Left lung (tissue), 10 donors: Measurements from ENCODE around the gene PPP1R15A. TPM values are rescaled to one million over a fixed set of nuclear protein-coding genes. Genes with fewer than 3 reads are reported as not detected.
"Not testable (repeated sequence)": the region's sequence is repeated elsewhere in the genome, so short reads cannot be mapped to it uniquely, and the experiment has no call there.

ENCODE experiments used
- ATAC-seq: fragments of 200-7000 bp; cut with Tn5 transposase; one replicate; pipeline ENCODE4 v1.9.1; 2020; ENCODE audit warnings: moderate library complexity
- DNase-seq, 4 donors: peaks; one replicate each; pipeline ENCODE4 v3.0.0-alpha.2; 2013 to 2020
- H3K27ac ChIP-seq, 2 donors: fragments of 200-600 bp; sonication (generic) in 1 of 2; one replicate each; pipeline versions ENCODE4 v1.5.0 to v1.8.0; 2020 to 2021
- H3K27me3 ChIP-seq, 2 donors: fragments of 200-600 bp; sonication (generic) in 1 of 2; one replicate each; pipeline versions ENCODE4 v1.5.0 to v1.8.0; 2020 to 2021
- H3K36me3 ChIP-seq, 2 donors: fragments of 200-600 bp; sonication (generic) in 1 of 2; one replicate each; pipeline versions ENCODE4 v1.5.0 to v1.8.0; 2020 to 2021
- H3K4me1 ChIP-seq, 2 donors: fragments of 200-600 bp; one replicate each; pipeline ENCODE4 v1.8.0; 2021
- H3K4me3 ChIP-seq, 2 donors: fragments of 200-600 bp; sonication (generic) in 1 of 2; one replicate each; pipeline versions ENCODE4 v1.5.0 to v1.8.0; 2020 to 2021; ENCODE audit warnings: mild to moderate bottlenecking in 1 of 2
- H3K9me3 ChIP-seq, 2 donors: fragments of 200-600 bp; sonication (generic) in 1 of 2; one replicate each; pipeline versions ENCODE4 v1.5.0 to v1.8.0; 2020 to 2021
- CTCF ChIP-seq, 2 donors: fragments of 200-600 bp; sonication (generic) in 1 of 2; IDR thresholded peaks; one replicate each; pipeline versions ENCODE4 v1.5.0 to v1.8.0; 2021; ENCODE audit warnings: antibody characterized with exemption in 2 of 2
- intact Hi-C, 2 donors: fragments of 100-400 bp; cut with DNase I; formaldehyde crosslinking; loops; one replicate each; pipeline versions ENCODE4 v1.11.2 to v1.14.2; 2022
- polyA plus RNA-seq, 6 donors: library from polyadenylated mRNA; unstranded; fragments of 120-200 nt; gene quantifications; one replicate each; pipeline ENCODE4 v1.2.1, GENCODE V29; 2013; ENCODE audit not compliant: insufficient read length in 6 of 6
- total RNA-seq, 2 donors: library from RNA; stranded (reverse); fragmentation: NEBNext Ultra II Directional; extraction: Animal tissue kit (Norgen Biotek cat#: 25700); gene quantifications; one replicate each; pipeline ENCODE4 v1.2.1, GENCODE V29; 2021
- donor health status: DM: no; HTN: yes; CAD: no.
- donor health status: DM: no; HTN: no; CAD: no.

PPP1R15A gene
- total and polyA plus RNA-seq, 8 donors: 36.3 to 110 (median 67.6) TPM

DNA sequence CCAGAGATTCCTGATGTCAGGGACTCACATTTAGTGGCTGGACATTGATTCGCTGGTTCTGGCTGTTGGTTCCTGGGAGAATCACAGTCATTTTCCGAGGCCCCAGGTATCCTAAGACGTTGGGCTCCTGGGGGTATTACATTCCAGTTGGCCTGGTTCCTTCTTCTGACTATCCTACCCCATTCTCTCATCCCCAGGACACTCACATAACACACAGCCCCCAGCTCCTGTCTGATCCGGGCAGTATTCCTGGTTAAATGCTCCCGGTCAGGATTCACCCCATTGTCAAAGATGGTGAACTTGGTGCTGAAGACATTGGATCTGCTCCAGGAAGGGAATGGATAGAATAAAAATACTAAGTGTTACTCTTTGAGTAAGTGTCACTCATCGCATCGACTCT lies 11.5 kb downstream of the PPP1R15A start:
- H3K4me1 ChIP-seq: peaks cover 0 to 18% of the 10 kb centered on the region in 2 donors
- no peak for ATAC-seq

DNA sequence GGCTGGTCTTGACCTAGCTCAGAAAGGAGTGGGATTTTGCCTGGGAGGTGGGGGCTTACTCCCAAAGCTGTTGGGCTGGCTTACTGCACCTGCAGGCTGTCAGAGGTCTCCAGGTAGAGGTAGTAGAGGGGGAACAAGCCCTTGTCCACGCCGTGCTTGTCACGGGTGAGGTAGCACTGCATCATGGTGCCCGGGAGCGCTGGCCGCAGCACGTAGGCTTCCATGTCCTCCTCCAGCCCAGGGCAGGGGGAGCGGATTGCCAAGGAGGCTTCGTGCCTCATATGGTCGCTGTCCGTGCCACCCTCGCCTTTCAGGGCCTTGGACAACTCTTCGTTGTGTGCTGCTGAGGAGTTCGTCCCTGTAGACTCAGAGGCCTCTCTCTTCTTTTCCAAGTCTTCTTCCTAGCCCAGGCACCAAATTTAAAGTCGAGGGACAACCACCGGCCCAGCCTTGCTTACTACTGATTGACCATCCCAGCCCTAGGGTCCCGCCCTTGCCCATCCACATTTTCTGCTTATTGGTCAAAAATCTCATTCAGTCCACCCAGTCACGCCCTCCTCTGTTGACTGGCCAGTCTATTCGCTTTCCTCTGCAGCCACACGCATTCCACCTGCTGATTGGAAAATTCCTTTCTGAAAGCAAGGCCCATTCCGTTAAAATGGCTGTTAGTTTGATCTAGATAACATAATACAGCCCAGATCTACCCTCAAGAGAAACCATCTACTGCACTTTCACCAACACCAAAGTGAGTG lies 15.8 kb downstream of the PPP1R15A start:
- H3K36me3 ChIP-seq: no peaks in the 10 kb centered on the region
- no peak overlapping the region for H3K27ac ChIP-seq
- no peaks in the 10 kb centered on the region for H3K4me1 ChIP-seq
- ATAC-seq (no peak), DNase-seq (no peak)
- intact Hi-C loops: no loop called here
- H3K4me3 ChIP-seq: no peak overlapping the region
- H3K9me3 ChIP-seq: no peaks in the 10 kb centered on the region
- TF ChIP-seq CTCF (IDR thresholded peaks at IDR 0.05): no peak
- no peaks in the 10 kb centered on the region for H3K27me3 ChIP-seq

More for the DNA sequence above, 11.5 kb downstream of the PPP1R15A start:
- no peaks in the 10 kb centered on the region for H3K27me3 ChIP-seq
- H3K4me3 ChIP-seq: no peak overlapping the region
- no peak for DNase-seq
- H3K9me3 ChIP-seq: no peaks in the 10 kb centered on the region
- intact Hi-C loops: no loop called here
- no peak for TF ChIP-seq CTCF (IDR thresholded peaks at IDR 0.05)
- peaks cover 0 to 7% of the 10 kb centered on the region in 2 donors for H3K36me3 ChIP-seq
- H3K27ac ChIP-seq: no peak overlapping the region

- ATAC-seq, H3K27me3 ChIP-seq, H3K4me1 ChIP-seq, H3K9me3 ChIP-seq, H3K4me3 ChIP-seq, DNase-seq, H3K36me3 ChIP-seq, intact Hi-C loops, H3K27ac ChIP-seq: not testable (repeated sequence)
Measured at GRCh38 chr19:48889496-48889895, 17.3 kb downstream of the PPP1R15A start.

DNA sequence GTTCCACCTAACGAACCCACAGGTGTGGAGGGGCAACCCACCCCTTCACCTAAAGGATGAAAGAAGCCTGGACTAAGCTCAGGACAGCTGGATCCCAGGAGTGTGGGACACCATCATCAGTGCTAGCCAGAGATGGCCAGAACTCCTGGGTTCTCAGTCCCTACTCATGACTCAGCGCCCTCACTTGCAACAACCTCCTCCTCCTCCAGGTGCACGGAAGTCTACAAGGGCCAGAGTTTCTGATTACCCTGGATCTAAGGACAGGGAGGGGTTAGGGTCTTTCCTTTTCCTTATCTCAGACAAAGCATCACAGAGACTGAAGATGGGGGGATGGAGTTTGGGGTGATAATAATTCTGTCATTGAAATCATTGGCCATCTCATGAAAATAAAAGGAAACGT lies 18.3 kb downstream of the PPP1R15A start:
- intact Hi-C loops: no loop called here
- Histone ChIP-seq H3K36me3 (no peaks in the 10 kb centered on the region), H3K27me3 (peaks cover 0 to 9% of the 10 kb centered on the region in 2 donors), H3K9me3 (no peaks in the 10 kb centered on the region), H3K4me3 (no peak overlapping the region), H3K4me1 (peaks cover 0 to 5% of the 10 kb centered on the region in 2 donors), H3K27ac (no peak overlapping the region)
- TF ChIP-seq CTCF (IDR thresholded peaks at IDR 0.05): no peak
- ATAC-seq (no peak), DNase-seq (no peak)

- TF ChIP-seq CTCF (IDR thresholded peaks at IDR 0.05): no peak
- intact Hi-C loops: no loop called here
Measured at GRCh38 chr19:48895226-48895625, 23.0 kb downstream of the PPP1R15A start.

More at GRCh38 chr19:48895226-48895625, 23.0 kb downstream of the PPP1R15A start:
- DNase-seq (no peak), ATAC-seq (no peak)
- Histone ChIP-seq H3K36me3 (no peaks in the 10 kb centered on the region), H3K27me3 (peaks cover 0 to 21% of the 10 kb centered on the region in 2 donors), H3K9me3 (no peaks in the 10 kb centered on the region), H3K4me1 (peaks cover 0 to 13% of the 10 kb centered on the region in 2 donors), H3K27ac (no peak overlapping the region), H3K4me3 (no peak overlapping the region)
